Endometrial microvascular endothelial cells (primary cell): ENCODE measurements around the gene GABRB2. TPM values are rescaled to one million over a fixed set of nuclear protein-coding genes. Genes with fewer than 3 reads are reported as not detected.
"Not testable (repeated sequence)": the region's sequence is repeated elsewhere in the genome, so short reads cannot be mapped to it uniquely, and the experiment has no call there.

ENCODE experiments used
- in situ Hi-C: cut with HindIII; loops from 2 replicates; pipeline ENCODE4 v1.10.0; 2017; ENCODE audit warnings: low sequenced_read_pairs, low pct_unique_long_range_greater_than_20kb; ENCODE audit errors: inconsistent ontology term
- total RNA-seq: library from RNA; depleted of rRNA; stranded (reverse); fragments of >200 nt; gene quantifications from one replicate; pipeline ENCODE4 v1.2.3, GENCODE V29; 2015; ENCODE audit errors: inconsistent ontology term

The GABRB2 gene
- total RNA-seq, result not detected

GRCh38 chr5:161546470-161547301 is at the start of gene GABRB2:
GABRB2 (minus strand) TSS chr5:161546725; CDS start chr5:161546643, 82 bp downstream.
- in situ Hi-C loops, result no loop called here

- in situ Hi-C loops, result no loop called here
Observed at GRCh38 chr5:161585798-161586197, 39.3 kb upstream of the GABRB2 start.

- in situ Hi-C loops, result no loop called here
Observed at GRCh38 chr5:161580621-161581020, 34.1 kb upstream of the GABRB2 start.

- in situ Hi-C loops, result no loop called here
Observed at GRCh38 chr5:161572914-161573313, 26.4 kb upstream of the GABRB2 start.

GRCh38 chr5:161566081-161566480 is 19.6 kb upstream of the GABRB2 start:
- in situ Hi-C loops, result no loop called here

GRCh38 chr5:161562446-161562845 is 15.9 kb upstream of the GABRB2 start:
- in situ Hi-C loops, result no loop called here

GRCh38 chr5:161549106-161549505 is 2.6 kb upstream of the GABRB2 start:
- in situ Hi-C loops, result no loop called here

- in situ Hi-C loops, result no loop called here
Observed at GRCh38 chr5:161548487-161549094, 2.1 kb upstream of the GABRB2 start.

GRCh38 chr5:161547738-161548486 is 1.4 kb upstream of the GABRB2 start:
- in situ Hi-C loops, result no loop called here

- in situ Hi-C loops, result no loop called here
Observed at GRCh38 chr5:161547406-161547737, 847 bp upstream of the GABRB2 start.

GRCh38 chr5:161546095-161546469 is 443 bp downstream of the GABRB2 start:
- in situ Hi-C loops, result no loop called here

- in situ Hi-C loops, result no loop called here
Observed at GRCh38 chr5:161545344-161546094, 1.0 kb downstream of the GABRB2 start.

GRCh38 chr5:161544350-161544765 is 2.2 kb downstream of the GABRB2 start:
- in situ Hi-C loops, result no loop called here

- in situ Hi-C loops, result no loop called here
Observed at GRCh38 chr5:161539016-161539415, 7.5 kb downstream of the GABRB2 start.

- in situ Hi-C loops, result no loop called here
Observed at GRCh38 chr5:161535762-161536161, 10.8 kb downstream of the GABRB2 start.

- in situ Hi-C loops, result no loop called here
Observed at GRCh38 chr5:161530700-161531099, 15.8 kb downstream of the GABRB2 start.

GRCh38 chr5:161513942-161514341 is 32.6 kb downstream of the GABRB2 start:
- in situ Hi-C loops, result no loop called here

- in situ Hi-C loops, result no loop called here
Observed at GRCh38 chr5:161507591-161507990, 38.9 kb downstream of the GABRB2 start.

GRCh38 chr5:161505160-161505559 is 41.4 kb downstream of the GABRB2 start:
- in situ Hi-C loops, result not testable (repeated sequence)
